ENCODE data around the gene TAS1R2.

GRCh38 chr1:18877282-18877681 lies 17.8 kb upstream of the TAS1R2 start:
- TF ChIP-seq CTCF (IDR thresholded peaks at IDR 0.05; ENCODE audit: insufficient read depth, low read depth, low read length): no peak
- TF ChIP-seq EZH2 (IDR thresholded peaks at IDR 0.05; ENCODE audit: insufficient read depth, low read length): no peak
